ENCODE results near the gene PTPRJ.
A peak's percentile ranks its signal among the peaks of the same experiment; 100 is the strongest.
"Not testable (repeated sequence)": the region's sequence is repeated elsewhere in the genome, so short reads cannot be mapped to it uniquely, and the experiment has no call there.

The PTPRJ gene

GRCh38 chr11:48161951-48162884, 181.9 kb downstream of the PTPRJ start:
- intact Hi-C loops (cut with DNase I), result no loop called here
- DNase-seq, result no peak

- intact Hi-C loops (cut with DNase I), result no loop called here
- DNase-seq, result no peak
Observed at GRCh38 chr11:48162885-48163268, 182.5 kb downstream of the PTPRJ start.

GRCh38 chr11:48163360-48164100, 183.2 kb downstream of the PTPRJ start:
- intact Hi-C loops (cut with DNase I), result no loop called here
- no peak for DNase-seq

- no peak for DNase-seq
- intact Hi-C loops (cut with DNase I), result no loop called here
Observed at GRCh38 chr11:48164836-48165235, 184.5 kb downstream of the PTPRJ start.

- intact Hi-C loops (cut with DNase I), result no loop called here
- DNase-seq, result peak in 1 of 42 donors; percentile 35
Observed at GRCh38 chr11:48165426-48165825, 185.1 kb downstream of the PTPRJ start.

GRCh38 chr11:48167380-48167779, 187.0 kb downstream of the PTPRJ start:
- intact Hi-C loops (cut with DNase I), result no loop called here
- DNase-seq, result no peak

GRCh38 chr11:48168815-48169214, 188.5 kb downstream of the PTPRJ start:
- intact Hi-C loops (cut with DNase I), result no loop called here
- no peak for DNase-seq

GRCh38 chr11:48169259-48169658, 188.9 kb downstream of the PTPRJ start:
- DNase-seq, result no peak
- intact Hi-C loops (cut with DNase I), result no loop called here

- DNase-seq, result peak in 1 of 42 donors; percentile 17
- intact Hi-C loops (cut with DNase I), result no loop called here
Observed at GRCh38 chr11:48169717-48170116, 189.4 kb downstream of the PTPRJ start.

GRCh38 chr11:48170241-48171233, 190.2 kb downstream of the PTPRJ start:
- intact Hi-C loops (cut with DNase I), result no loop called here
- no peak for DNase-seq

GRCh38 chr11:48172818-48173609, 192.7 kb downstream of the PTPRJ start:
- peak; percentile 35 to 89 (median 74) for DNase-seq
- intact Hi-C loops (cut with DNase I), result no loop called here

- DNase-seq, result no peak
- intact Hi-C loops (cut with DNase I), result no loop called here
Observed at GRCh38 chr11:48177661-48178060, 197.3 kb downstream of the PTPRJ start.

- intact Hi-C loops (cut with DNase I), result no loop called here
- DNase-seq, result no peak
Observed at GRCh38 chr11:48180627-48181026, 200.3 kb downstream of the PTPRJ start.

GRCh38 chr11:48182860-48183526, 202.6 kb downstream of the PTPRJ start:
- intact Hi-C loops (cut with DNase I), result no loop called here
- no peak for DNase-seq

- DNase-seq, result no peak
- intact Hi-C loops (cut with DNase I), result no loop called here
Observed at GRCh38 chr11:48184452-48184851, 204.1 kb downstream of the PTPRJ start.

- DNase-seq; intact Hi-C loops (cut with DNase I): not testable (repeated sequence)
Observed at GRCh38 chr11:48190906-48191654, 210.7 kb downstream of the PTPRJ start.

- intact Hi-C loops (cut with DNase I), result no loop called here
- no peak for DNase-seq
Observed at GRCh38 chr11:48193876-48194275, 213.5 kb downstream of the PTPRJ start.
